ENCODE results near the gene SUN3.

DNA sequence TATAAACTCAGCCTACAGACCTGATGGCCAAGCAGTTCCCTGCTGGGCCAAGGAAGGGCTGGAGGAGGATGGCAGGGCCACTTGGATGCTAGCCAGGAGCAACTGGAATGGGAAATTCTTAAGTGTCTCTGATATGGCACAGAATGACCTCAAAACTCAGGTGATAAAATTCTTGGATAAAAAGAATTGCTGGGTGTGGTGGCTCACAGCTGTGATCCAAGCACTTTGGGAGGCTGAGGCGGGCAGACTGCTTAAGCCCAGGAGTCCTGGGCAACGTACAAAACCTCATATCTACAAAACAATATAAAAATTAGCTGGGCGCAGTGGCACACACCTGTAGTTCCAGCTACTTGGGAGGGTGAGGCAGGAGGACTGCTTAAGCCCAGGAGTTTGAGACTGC lies 66.6 kb downstream of the SUN3 start:
- no peak for TF ChIP-seq EZH2 (IDR thresholded peaks at IDR 0.05; ENCODE audit: insufficient read depth, poor library complexity, severe bottlenecking)
- TF ChIP-seq EZH2phosphoT487 (IDR thresholded peaks at IDR 0.05; ENCODE audit: insufficient read depth, low read depth), result no peak
